Measurements from ENCODE around the gene FAM124A.

FAM124A gene

DNA sequence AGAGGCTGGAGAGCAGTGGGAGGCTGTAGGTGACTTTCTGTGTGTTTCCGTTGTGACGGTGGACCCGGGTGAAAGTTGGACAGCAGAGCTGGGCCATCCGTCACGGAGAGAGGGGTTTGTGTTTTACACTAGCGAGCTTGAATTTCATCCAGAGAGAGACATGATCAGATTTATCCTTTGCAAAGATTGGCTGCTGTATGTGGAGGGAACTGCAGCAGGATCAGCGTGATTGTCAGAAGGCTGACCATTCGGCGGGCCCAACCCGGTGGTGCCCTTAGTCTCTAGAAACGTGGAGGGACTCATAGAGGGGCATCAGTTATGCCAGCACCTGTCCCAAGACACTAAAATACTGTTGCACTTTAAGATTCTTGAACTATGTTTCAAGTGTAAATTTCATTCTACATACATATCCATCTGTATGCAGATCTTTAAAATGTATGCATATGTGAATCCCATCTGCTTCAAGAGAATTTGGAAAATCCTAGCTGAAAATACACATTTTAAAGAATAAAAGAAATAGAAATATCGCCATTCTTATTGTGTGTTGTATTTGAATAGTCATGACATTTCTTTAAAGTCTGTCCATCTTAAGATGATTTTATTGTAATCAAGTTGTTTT lies 7.0 kb downstream of the FAM124A start:
- peaks cover 3% of the 10 kb centered on the region for H3K4me1 Mint-ChIP-seq (ENCODE audit: low read depth)
- H3K27ac Mint-ChIP-seq, result no peak overlapping the region
- no peaks in the 10 kb centered on the region for H3K9me3 Mint-ChIP-seq
- H3K4me3 Mint-ChIP-seq, result no peak overlapping the region
- H3K27me3 Mint-ChIP-seq (ENCODE audit: low read depth), result peaks cover 47% of the 10 kb centered on the region
- H3K36me3 Mint-ChIP-seq (ENCODE audit: low read depth), result no peaks in the 10 kb centered on the region

DNA sequence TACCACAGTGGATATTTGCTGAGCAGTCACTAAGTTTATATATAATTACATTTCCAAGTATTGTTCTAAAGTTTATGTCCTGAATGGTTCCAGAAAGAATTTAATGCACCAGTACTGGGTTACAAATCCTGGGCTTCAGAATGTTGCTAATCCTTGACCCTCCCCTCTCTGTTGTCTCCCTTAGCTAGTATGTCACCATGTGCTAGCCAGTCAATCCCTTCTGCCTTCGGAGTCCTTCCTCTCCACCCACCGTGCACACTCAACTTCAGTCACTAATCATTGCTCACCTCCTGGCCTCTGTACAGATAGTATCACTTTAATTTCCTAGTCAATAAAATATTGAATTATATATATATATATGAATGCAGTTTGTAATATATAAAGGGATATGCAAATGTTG lies 7.5 kb downstream of the FAM124A start:
- Mint-ChIP-seq H3K9me3 (no peaks in the 10 kb centered on the region), H3K4me1 (ENCODE audit: low read depth) (peaks cover 3% of the 10 kb centered on the region), H3K27ac (no peak overlapping the region), H3K27me3 (ENCODE audit: low read depth) (peaks cover 45% of the 10 kb centered on the region), H3K36me3 (ENCODE audit: low read depth) (no peaks in the 10 kb centered on the region), H3K4me3 (no peak overlapping the region)

DNA sequence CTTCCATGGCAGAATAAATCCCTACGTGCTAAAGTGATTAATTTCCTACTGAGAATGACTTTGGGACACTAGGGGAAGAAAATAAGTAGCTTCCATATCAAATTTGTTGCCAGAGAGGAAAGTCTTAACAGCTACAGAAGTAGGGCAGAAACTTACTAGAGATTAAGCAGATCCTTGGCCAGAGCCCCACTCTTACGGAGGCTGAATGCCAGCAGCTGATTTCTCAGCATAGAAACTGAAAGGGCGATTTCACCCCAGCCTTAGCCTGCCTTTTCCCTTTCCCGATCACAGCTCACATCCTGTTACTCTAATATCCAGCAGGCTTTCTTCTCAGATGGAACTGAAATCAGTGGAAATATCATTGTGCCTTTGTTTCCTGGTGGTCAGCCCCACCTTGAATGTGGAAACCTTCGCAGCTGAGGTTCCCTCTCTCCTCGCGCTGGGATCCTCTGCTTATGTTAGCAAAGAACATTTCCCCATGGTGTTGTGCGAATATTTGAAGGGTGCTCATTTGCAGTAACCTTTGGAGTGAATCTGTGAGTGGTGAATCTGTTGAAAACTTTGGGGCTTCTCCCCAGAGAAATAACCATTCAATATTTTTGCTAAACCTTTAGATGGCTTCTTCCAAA lies 8.4 kb downstream of the FAM124A start:
- Mint-ChIP-seq H3K4me1 (ENCODE audit: low read depth) (peaks cover 3% of the 10 kb centered on the region), H3K27ac (no peak overlapping the region), H3K4me3 (peak overlapping the region; percentile 49), H3K9me3 (no peaks in the 10 kb centered on the region), H3K36me3 (ENCODE audit: low read depth) (no peaks in the 10 kb centered on the region), H3K27me3 (ENCODE audit: low read depth) (peaks cover 36% of the 10 kb centered on the region)

DNA sequence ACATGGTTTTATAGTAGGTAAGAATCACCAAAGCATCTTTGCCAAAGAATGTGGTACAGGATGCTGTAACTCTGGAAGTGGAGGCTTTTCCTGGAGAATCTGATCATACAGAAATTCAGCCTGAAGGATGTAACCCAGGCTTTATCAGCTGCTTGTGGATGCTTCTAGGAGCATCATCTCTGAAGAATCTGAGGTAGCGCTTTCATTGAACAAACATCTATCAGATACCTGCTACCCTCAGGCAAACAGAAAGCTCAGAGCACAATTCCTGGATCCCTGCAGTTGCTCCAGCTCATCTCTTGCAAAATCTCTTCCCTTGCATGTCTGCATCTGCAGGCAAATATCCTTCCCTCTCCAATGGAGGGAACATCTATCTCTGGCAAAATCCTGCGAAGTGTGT lies 9.3 kb downstream of the FAM124A start:
- no peaks in the 10 kb centered on the region for H3K9me3 Mint-ChIP-seq
- no peaks in the 10 kb centered on the region for H3K36me3 Mint-ChIP-seq (ENCODE audit: low read depth)
- peaks cover 38% of the 10 kb centered on the region for H3K27me3 Mint-ChIP-seq (ENCODE audit: low read depth)
- H3K4me3 Mint-ChIP-seq, result no peak overlapping the region
- no peak overlapping the region for H3K27ac Mint-ChIP-seq
- peaks cover 3% of the 10 kb centered on the region for H3K4me1 Mint-ChIP-seq (ENCODE audit: low read depth)

DNA sequence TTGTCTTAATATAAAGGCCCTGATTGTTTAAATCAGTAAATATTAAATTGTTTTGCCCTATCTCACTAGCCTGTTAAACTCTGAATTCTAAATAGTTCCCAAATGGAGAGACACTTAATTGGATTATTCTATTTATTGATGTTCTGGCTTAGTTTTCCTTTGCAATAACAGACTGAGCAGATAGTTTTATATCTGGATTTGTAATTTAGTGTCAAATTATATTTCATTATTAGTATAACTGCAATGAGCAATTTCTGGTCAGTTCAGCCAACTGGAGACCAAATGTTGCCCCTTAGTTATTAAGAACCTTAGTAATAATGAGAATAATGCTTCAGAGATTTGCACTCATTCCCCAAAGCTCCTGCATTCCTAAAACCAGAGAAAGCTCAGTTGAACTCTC lies 10.1 kb downstream of the FAM124A start:
- H3K27ac Mint-ChIP-seq, result no peak overlapping the region
- no peaks in the 10 kb centered on the region for H3K9me3 Mint-ChIP-seq
- H3K4me1 Mint-ChIP-seq (ENCODE audit: low read depth), result peaks cover 3% of the 10 kb centered on the region
- no peaks in the 10 kb centered on the region for H3K36me3 Mint-ChIP-seq (ENCODE audit: low read depth)
- peaks cover 38% of the 10 kb centered on the region for H3K27me3 Mint-ChIP-seq (ENCODE audit: low read depth)
- H3K4me3 Mint-ChIP-seq, result no peak overlapping the region

DNA sequence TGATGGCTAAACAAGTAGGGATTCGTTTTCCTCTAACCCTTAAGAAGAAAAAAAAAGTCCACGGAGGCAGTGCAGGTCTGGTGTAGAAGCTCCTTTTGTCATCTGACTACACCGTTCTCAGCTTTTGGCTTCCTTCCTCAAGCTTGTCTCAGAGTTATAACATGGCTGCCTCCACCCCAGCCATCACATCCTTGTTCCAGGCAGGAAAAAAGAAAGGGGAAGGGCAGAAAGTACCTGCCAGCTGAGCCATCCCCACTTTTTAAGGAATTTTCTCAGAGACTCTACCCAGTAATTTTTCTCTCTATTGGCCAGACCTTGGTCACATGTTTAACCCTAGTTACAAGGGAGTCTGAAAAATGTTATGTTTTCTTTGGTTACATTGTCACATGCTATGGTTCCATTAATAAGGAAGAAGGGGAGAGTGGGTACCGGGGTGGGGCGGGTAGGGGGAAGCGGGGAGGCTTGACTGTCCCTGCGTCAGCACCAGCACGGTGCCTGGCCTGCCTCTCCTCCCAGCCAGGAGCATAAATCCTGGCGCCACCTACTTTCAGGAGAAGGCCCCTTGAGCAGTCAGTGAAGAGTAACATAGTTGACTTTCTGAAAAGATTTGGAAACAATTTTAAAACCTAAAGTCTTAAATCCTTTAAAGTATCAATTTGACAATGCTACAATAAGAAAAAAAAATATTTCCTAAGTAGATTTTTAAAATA lies 11.1 kb downstream of the FAM124A start:
- H3K9me3 Mint-ChIP-seq, result no peaks in the 10 kb centered on the region
- no peak overlapping the region for H3K4me3 Mint-ChIP-seq
- no peaks in the 10 kb centered on the region for H3K36me3 Mint-ChIP-seq (ENCODE audit: low read depth)
- peaks cover 34% of the 10 kb centered on the region for H3K27me3 Mint-ChIP-seq (ENCODE audit: low read depth)
- no peak overlapping the region for H3K27ac Mint-ChIP-seq
- H3K4me1 Mint-ChIP-seq (ENCODE audit: low read depth), result peaks cover 3% of the 10 kb centered on the region

DNA sequence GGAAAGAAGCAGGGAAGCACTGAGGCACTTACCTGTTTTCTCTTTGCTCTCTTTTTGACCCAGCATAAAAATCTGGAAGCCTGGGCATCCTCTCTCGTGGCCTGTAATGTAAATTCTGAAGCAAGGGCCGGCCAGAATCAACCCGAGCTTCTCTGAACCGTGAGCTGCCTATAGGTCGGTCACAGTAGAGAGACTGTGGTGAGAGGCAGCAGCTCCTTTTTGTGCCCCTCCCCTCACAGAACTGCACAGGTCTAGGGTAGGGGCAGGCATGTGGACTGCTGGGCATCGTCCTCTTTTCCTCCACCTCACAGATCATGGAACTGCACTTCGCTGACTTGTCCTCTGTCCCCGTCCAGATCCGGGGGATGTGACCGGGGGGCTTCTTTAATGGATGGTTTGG lies 12.5 kb downstream of the FAM124A start:
- Mint-ChIP-seq H3K9me3 (no peaks in the 10 kb centered on the region), H3K4me3 (no peak overlapping the region), H3K27me3 (ENCODE audit: low read depth) (peaks cover 33% of the 10 kb centered on the region), H3K27ac (no peak overlapping the region), H3K4me1 (ENCODE audit: low read depth) (peaks cover 3% of the 10 kb centered on the region), H3K36me3 (ENCODE audit: low read depth) (no peaks in the 10 kb centered on the region)

DNA sequence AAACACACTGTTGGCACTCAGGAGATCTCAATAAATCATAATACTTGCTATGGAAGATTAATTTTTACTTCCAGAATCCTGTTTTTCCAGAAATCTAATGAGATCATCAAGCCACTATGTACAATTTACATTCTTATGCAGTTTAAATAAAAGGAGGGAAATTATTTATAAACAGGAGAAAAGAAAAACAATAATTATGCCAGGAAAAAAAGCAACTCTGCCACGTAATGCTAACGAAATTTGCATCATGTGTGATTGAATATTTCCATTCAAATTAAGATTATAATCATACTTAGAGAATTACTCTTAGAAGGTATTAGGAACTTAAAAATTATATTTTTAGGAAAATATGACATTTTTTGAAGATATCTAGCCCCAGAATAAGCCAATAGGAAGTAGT lies 13.0 kb downstream of the FAM124A start:
- Mint-ChIP-seq H3K27ac (no peak overlapping the region), H3K9me3 (no peaks in the 10 kb centered on the region), H3K4me3 (no peak overlapping the region), H3K36me3 (ENCODE audit: low read depth) (no peaks in the 10 kb centered on the region), H3K4me1 (ENCODE audit: low read depth) (peaks cover 3% of the 10 kb centered on the region), H3K27me3 (ENCODE audit: low read depth) (peaks cover 28% of the 10 kb centered on the region)

DNA sequence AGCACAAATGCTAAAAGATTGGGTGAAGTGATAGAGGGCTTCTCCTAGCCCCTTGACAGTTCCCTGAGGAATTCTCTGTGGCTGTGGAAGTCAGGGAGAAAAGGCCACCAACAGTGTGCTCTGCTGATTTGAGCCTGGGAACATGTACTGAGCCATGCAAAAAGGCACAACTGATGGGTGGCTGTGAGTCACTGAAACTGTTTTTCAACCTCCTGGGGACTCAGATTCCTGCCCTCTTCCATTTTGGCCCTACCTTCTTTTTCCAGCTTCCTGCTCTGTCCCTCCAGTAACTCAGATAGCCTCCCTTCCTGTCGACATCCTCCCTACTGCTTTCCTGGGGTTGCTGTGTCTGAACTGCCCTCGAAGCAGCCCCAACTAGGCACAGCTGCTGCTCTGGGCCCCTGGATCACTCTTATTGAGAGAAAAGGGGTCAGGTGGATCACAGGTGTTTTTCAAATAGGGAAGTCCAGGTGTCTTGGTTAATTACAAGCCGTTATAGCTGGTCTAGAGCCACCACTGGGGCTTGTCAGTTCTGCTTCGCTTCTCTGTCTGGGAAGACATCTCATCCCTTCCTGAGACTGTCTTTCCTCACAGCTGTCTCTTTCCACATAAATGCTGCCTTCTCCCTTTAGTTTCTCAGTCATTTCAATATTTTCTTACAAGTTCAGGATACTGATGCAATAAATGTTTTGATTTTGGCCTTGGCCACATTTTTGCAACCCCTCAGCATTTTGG lies 13.7 kb downstream of the FAM124A start:
- Mint-ChIP-seq H3K9me3 (no peaks in the 10 kb centered on the region), H3K4me1 (ENCODE audit: low read depth) (no peaks in the 10 kb centered on the region), H3K36me3 (ENCODE audit: low read depth) (no peaks in the 10 kb centered on the region), H3K27ac (no peak overlapping the region), H3K27me3 (ENCODE audit: low read depth) (peaks cover 21% of the 10 kb centered on the region), H3K4me3 (no peak overlapping the region)

DNA sequence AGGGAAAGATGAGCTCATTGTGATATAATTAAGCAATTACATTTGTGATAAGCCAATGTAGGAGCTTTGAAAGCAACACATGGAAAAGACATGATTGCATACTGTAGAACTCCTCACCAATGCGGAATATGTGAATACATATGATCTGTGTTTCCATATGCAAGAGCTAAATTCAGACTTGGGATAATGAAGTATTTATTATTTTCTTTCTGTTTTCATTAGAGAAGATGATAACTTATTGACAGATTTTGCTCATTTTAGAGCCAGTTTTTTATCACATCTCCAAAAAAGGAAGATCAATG lies 14.2 kb downstream of the FAM124A start:
- Mint-ChIP-seq H3K27me3 (ENCODE audit: low read depth) (peaks cover 16% of the 10 kb centered on the region), H3K4me3 (no peak overlapping the region), H3K9me3 (no peaks in the 10 kb centered on the region), H3K27ac (no peak overlapping the region), H3K4me1 (ENCODE audit: low read depth) (no peaks in the 10 kb centered on the region), H3K36me3 (ENCODE audit: low read depth) (no peaks in the 10 kb centered on the region)

DNA sequence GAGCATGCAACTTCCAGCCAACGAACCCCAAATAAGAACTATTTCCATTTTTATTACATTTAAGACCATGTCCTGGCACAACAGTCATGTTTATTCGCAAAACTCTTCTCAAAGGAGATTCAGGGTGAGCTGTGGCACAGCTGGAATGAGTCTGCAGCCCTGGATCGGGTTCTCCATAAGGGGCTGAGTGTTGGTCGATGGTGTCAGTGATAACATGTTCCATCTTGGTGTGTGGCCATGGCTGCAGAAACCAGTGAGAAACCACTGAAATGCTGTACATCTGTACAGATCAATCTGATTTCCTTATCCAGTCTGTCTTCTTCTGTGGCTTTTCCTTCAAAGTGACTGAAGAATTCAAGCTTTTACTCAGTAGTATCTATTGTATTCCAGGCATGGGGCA lies 15.2 kb downstream of the FAM124A start:
- no peak overlapping the region for H3K27ac Mint-ChIP-seq
- no peaks in the 10 kb centered on the region for H3K4me1 Mint-ChIP-seq (ENCODE audit: low read depth)
- H3K27me3 Mint-ChIP-seq (ENCODE audit: low read depth), result peaks cover 12% of the 10 kb centered on the region
- no peak overlapping the region for H3K4me3 Mint-ChIP-seq
- H3K9me3 Mint-ChIP-seq, result no peaks in the 10 kb centered on the region
- H3K36me3 Mint-ChIP-seq (ENCODE audit: low read depth), result no peaks in the 10 kb centered on the region

DNA sequence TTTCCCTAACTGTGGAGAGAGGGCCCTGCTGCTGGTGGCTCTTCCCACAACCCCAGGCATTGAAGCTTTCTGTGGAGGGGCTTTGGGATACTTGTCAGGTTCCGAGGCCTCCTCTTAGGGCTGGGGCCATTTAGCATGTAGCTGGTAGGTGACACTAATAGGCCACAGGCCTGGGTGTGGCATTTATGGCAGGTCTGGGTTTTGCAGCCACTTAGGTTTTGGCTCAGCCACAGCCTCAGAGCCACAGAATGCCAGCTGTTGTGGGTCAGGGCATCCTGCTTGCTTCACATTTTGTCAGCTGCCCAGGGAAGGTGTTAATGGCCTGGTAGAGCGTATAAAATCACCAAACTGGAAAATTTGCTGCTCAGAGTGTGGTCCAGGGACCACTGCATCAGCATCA lies 15.7 kb downstream of the FAM124A start:
- no peaks in the 10 kb centered on the region for H3K9me3 Mint-ChIP-seq
- no peaks in the 10 kb centered on the region for H3K36me3 Mint-ChIP-seq (ENCODE audit: low read depth)
- H3K4me3 Mint-ChIP-seq, result no peak overlapping the region
- H3K27me3 Mint-ChIP-seq (ENCODE audit: low read depth), result peaks cover 9% of the 10 kb centered on the region
- no peaks in the 10 kb centered on the region for H3K4me1 Mint-ChIP-seq (ENCODE audit: low read depth)
- H3K27ac Mint-ChIP-seq, result no peak overlapping the region

DNA sequence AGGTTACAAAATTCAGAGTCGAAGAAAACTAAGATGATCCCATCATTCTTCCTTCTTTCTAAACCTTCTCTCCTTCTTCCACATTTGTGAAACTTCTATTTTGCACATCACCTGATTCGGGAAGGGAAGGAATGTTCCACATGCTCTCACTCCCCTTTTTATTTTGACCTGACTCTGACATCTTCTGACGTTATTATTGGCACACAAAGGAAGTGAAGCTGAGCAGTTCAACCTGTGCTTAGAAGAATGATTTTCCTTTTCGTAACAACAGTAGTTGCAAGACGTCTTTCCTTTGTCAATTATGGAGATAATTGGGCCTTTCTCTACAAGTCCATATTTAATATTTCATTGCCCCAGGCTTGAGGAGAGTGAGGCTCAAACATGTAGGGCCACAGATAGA lies 18.0 kb downstream of the FAM124A start:
- Mint-ChIP-seq H3K4me3 (no peak overlapping the region), H3K4me1 (ENCODE audit: low read depth) (no peaks in the 10 kb centered on the region), H3K27me3 (ENCODE audit: low read depth) (peaks cover 6% of the 10 kb centered on the region), H3K36me3 (ENCODE audit: low read depth) (no peaks in the 10 kb centered on the region), H3K9me3 (no peaks in the 10 kb centered on the region), H3K27ac (no peak overlapping the region)

DNA sequence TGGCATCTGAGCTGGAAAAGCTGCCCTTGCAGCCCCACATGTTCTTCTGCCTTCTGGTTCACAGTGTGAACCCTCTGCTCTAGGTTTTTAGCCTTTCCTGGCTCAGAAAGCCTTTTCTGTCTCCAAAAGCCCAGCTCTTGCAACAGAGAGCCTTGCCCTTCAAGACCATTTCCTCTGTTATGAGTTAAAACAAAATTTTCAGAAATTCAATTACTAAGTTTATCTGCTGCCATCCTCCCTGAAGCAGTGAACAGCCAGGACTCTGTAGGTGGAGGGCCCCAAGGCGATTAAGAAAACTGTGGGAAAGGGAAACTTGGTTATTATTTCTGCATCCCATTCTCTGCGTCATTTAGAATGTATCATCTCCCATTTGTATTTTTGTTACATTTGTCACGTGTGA lies 18.8 kb downstream of the FAM124A start:
- H3K27me3 Mint-ChIP-seq (ENCODE audit: low read depth), result peaks cover 4% of the 10 kb centered on the region
- no peak overlapping the region for H3K27ac Mint-ChIP-seq
- H3K4me3 Mint-ChIP-seq, result no peak overlapping the region
- H3K9me3 Mint-ChIP-seq, result no peaks in the 10 kb centered on the region
- no peaks in the 10 kb centered on the region for H3K36me3 Mint-ChIP-seq (ENCODE audit: low read depth)
- no peaks in the 10 kb centered on the region for H3K4me1 Mint-ChIP-seq (ENCODE audit: low read depth)

DNA sequence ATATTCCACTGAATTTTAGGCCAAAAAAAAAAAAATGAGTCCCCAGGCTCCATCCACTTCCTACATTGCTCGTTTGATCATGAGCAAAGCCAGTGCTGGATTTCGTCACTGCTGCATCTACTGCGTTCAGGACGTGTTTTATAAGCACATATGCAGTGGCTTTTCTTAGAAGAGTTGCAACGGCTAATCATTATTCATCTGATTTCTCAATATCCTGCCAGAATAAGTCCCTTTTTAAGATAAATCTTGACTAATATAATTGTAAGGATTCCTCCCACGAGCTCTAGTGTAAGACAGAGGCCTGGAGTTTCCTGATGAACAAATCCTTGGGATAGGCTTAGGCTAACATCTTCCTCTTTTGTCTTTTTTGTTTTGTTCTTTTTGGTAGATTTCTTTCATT lies 19.5 kb downstream of the FAM124A start:
- Mint-ChIP-seq H3K4me3 (no peak overlapping the region), H3K36me3 (ENCODE audit: low read depth) (no peaks in the 10 kb centered on the region), H3K27me3 (ENCODE audit: low read depth) (peaks cover 3% of the 10 kb centered on the region), H3K9me3 (no peaks in the 10 kb centered on the region), H3K4me1 (ENCODE audit: low read depth) (no peaks in the 10 kb centered on the region), H3K27ac (no peak overlapping the region)

Data from T-helper 1 cell treated with Interleukin-12 subunit alpha and Interleukin-12 subunit beta and Interleukin-4 antibody, amounts not matched to agents 30 μg/mL and 1 μg/mL, for 36 hours (primary cell).